ENCODE measurements around the gene CLTCL1. TPM values are rescaled to one million over a fixed set of nuclear protein-coding genes. Genes with fewer than 3 reads are reported as not detected.
"Not testable (repeated sequence)": the region's sequence is repeated elsewhere in the genome, so short reads cannot be mapped to it uniquely, and the experiment has no call there.

CLTCL1 gene
- total RNA-seq, 1 experiment from 2014 or later: 21.7 TPM

DNA sequence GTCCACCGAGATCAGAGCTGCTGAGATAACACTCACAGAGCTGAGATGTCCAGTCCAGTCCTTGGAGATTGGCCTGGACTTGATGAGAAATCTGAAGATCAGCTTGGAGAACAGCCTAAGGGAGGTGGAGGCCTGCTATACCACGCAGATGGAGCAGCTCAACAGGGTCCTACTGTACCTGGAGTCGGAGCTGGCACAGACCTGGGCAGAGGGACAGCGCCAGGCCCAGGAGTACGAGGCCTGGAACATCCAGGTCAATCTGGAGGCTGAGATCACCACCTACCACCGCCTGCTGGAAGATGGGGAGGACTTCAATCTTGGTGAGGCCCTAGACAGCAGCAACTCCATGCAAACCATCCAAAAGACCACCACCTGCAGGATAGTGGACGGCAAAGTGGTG, 33.1 kb downstream of the CLTCL1 start:
- DNase-seq (ENCODE audit: unreplicated experiment): no peak
- BruUV-seq (replicated peaks): no TSS peak
- Mint-ChIP-seq H3K4me3 (ENCODE audit: unreplicated experiment) (no peak overlapping the region), H3K36me3 (ENCODE audit: insufficient read depth, unreplicated experiment) (peaks cover 25% of the 10 kb centered on the region), H3K4me1 (ENCODE audit: insufficient read depth, unreplicated experiment) (peaks cover 7% of the 10 kb centered on the region), H3K27ac (ENCODE audit: low read depth, unreplicated experiment) (no peak overlapping the region), H3K9me3 (ENCODE audit: unreplicated experiment) (no peaks in the 10 kb centered on the region), H3K27me3 (ENCODE audit: insufficient read depth, unreplicated experiment) (no peaks in the 10 kb centered on the region)
- CTCF ChIA-PET: no interaction called here
- TF ChIP-seq, protein P1, sequence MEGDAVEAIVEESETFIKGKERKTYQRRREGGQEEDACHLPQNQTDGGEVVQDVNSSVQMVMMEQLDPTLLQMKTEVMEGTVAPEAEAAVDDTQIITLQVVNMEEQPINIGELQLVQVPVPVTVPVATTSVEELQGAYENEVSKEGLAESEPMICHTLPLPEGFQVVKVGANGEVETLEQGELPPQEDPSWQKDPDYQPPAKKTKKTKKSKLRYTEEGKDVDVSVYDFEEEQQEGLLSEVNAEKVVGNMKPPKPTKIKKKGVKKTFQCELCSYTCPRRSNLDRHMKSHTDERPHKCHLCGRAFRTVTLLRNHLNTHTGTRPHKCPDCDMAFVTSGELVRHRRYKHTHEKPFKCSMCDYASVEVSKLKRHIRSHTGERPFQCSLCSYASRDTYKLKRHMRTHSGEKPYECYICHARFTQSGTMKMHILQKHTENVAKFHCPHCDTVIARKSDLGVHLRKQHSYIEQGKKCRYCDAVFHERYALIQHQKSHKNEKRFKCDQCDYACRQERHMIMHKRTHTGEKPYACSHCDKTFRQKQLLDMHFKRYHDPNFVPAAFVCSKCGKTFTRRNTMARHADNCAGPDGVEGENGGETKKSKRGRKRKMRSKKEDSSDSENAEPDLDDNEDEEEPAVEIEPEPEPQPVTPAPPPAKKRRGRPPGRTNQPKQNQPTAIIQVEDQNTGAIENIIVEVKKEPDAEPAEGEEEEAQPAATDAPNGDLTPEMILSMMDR (IDR thresholded peaks at IDR 0.05; ENCODE audit: unreplicated experiment): no peak
- intact Hi-C loops (cut with micrococcal nuclease): no loop called here
- POLR2A ChIA-PET: interaction anchor here (0.8 kb wide), 1 partner anchor 9 kb away, joined by 5 read pairs; no protein-coding TSS in a partner anchor

DNA sequence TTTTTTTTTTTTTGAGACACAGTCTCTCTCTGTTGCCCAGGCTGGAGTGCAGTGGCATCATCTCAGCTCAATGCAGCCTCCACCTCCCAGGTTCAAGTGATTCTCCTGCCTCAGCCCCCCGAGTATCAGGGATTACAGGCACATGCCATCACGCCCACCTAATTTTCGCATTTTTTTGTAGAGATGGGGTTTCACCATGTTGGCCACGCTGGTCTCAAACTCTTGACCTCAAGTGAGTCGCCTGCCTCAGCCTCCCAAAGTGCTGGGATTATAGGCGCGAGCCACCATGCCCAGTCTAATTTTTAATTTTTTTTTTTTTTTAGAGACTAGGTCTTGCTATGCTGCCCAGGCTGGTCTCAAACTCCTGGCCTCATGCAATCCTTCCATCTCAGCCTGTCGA, 35.2 kb downstream of the CLTCL1 start:
- H3K27me3 Mint-ChIP-seq (ENCODE audit: insufficient read depth, unreplicated experiment); intact Hi-C loops (cut with micrococcal nuclease); DNase-seq (ENCODE audit: unreplicated experiment); H3K9me3 Mint-ChIP-seq (ENCODE audit: unreplicated experiment); BruUV-seq (replicated peaks); POLR2A ChIA-PET; CTCF ChIA-PET; H3K4me1 Mint-ChIP-seq (ENCODE audit: insufficient read depth, unreplicated experiment); H3K4me3 Mint-ChIP-seq (ENCODE audit: unreplicated experiment); H3K27ac Mint-ChIP-seq (ENCODE audit: low read depth, unreplicated experiment): not testable (repeated sequence)
- H3K36me3 Mint-ChIP-seq (ENCODE audit: insufficient read depth, unreplicated experiment): peaks cover 28% of the 10 kb centered on the region

DNA sequence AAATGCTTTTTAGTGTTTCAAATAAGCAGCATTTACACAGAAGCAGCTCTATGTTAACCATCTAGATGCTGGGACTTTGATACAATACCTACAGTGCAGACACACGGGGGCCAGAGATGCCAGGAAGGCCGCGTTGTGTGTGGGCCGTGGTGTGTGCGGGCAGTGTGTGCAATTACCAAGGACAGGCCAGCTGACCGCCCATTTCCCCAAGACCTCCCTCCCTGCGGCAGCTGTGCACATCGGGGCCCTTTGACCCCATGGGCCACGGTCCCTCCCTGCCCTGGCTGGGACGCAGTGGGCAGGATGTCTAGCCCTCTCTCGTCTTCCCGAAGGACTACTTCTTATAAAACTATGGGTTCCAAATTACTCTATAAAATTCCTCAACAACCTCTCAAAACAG, 38.4 kb downstream of the CLTCL1 start:
- Mint-ChIP-seq H3K4me1 (ENCODE audit: insufficient read depth, unreplicated experiment) (no peaks in the 10 kb centered on the region), H3K4me3 (ENCODE audit: unreplicated experiment) (no peak overlapping the region), H3K9me3 (ENCODE audit: unreplicated experiment) (no peaks in the 10 kb centered on the region), H3K36me3 (ENCODE audit: insufficient read depth, unreplicated experiment) (peaks cover 19% of the 10 kb centered on the region), H3K27me3 (ENCODE audit: insufficient read depth, unreplicated experiment) (no peaks in the 10 kb centered on the region), H3K27ac (ENCODE audit: low read depth, unreplicated experiment) (no peak overlapping the region)
- CTCF ChIA-PET: interaction anchor here (0.8 kb wide), 1 partner anchor 13 kb away, joined by 3 read pairs; no protein-coding TSS in a partner anchor
- no TSS peak for BruUV-seq (replicated peaks)
- TF ChIP-seq, protein P1 (IDR thresholded peaks at IDR 0.05; ENCODE audit: unreplicated experiment): no peak
- intact Hi-C loops (cut with micrococcal nuclease): no loop called here
- no peak for DNase-seq (ENCODE audit: unreplicated experiment)
- POLR2A ChIA-PET: no interaction called here

DNA sequence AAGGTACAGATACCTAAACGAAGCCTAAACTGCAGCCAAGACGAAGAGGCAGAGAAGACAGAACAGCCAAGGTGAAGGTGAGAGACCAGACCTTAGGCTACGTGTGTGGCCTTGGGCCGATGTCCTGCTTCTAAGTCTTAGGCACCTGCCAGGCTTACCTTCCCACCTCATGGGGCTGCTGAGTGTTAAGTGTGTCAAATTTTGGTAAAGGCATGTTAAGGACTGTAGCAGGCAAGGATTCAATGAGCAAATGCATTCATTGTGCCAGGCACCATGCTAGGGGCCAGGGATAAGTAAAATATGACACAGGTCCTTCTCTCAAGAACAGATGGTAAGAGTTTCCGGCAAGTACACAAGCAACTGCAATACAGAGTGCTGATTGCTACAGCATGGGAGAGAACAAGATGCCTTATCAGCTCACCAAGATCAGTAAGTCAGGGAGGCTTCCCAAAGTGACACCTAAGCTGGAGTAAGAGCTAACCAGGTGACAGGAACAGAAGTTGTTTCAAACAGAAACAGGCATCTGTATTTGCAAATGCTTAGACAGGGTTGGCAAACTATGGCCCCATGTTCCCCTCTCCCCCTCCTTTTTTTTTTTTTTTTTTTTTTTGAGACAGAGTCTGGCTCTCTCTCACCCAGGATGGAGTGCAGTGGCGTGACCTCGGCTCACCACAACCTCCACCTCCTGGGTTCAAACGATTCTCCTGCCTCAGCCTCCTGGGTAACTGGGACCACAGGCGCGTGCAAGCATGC, 46.7 kb downstream of the CLTCL1 start:
- CTCF ChIA-PET: interaction anchor here (0.6 kb wide), 1 partner anchor 388 kb away, joined by 3 read pairs; no protein-coding TSS in a partner anchor
- Mint-ChIP-seq H3K4me1 (ENCODE audit: insufficient read depth, unreplicated experiment) (no peaks in the 10 kb centered on the region), H3K27ac (ENCODE audit: low read depth, unreplicated experiment) (no peak overlapping the region), H3K27me3 (ENCODE audit: insufficient read depth, unreplicated experiment) (no peaks in the 10 kb centered on the region), H3K36me3 (ENCODE audit: insufficient read depth, unreplicated experiment) (peaks cover 52% of the 10 kb centered on the region), H3K4me3 (ENCODE audit: unreplicated experiment) (no peak overlapping the region), H3K9me3 (ENCODE audit: unreplicated experiment) (no peaks in the 10 kb centered on the region)
- TF ChIP-seq, protein P1 (IDR thresholded peaks at IDR 0.05; ENCODE audit: unreplicated experiment): no peak
- intact Hi-C loops (cut with micrococcal nuclease): no loop called here
- POLR2A ChIA-PET: interaction anchor here (0.6 to 1.2 kb wide), 2 partner anchors 9 to 133 kb away, joined by 3 read pairs; no protein-coding TSS in a partner anchor
- no peak for DNase-seq (ENCODE audit: unreplicated experiment)
- no TSS peak for BruUV-seq (replicated peaks)

Measured in MCF 10A (cell line).